Posterior vena cava (tissue), 2 donors: Measurements from ENCODE around the gene AGAP4. TPM values are rescaled to one million over a fixed set of nuclear protein-coding genes. Genes with fewer than 3 reads are reported as not detected.
"Not testable (repeated sequence)": the region's sequence is repeated elsewhere in the genome, so short reads cannot be mapped to it uniquely, and the experiment has no call there.

Source experiments
- DNase-seq: peaks from one replicate; pipeline ENCODE4 v3.0.0-alpha.2; 2020; ENCODE audit warnings: low spot score
- intact Hi-C, 2 donors: fragments of 100-400 bp; cut with DNase I; formaldehyde crosslinking; loops; one replicate each; pipeline versions ENCODE4 v1.14.1 to v1.14.2; 2022 to 2023
- total RNA-seq, 2 donors: library from RNA; stranded (reverse); fragmentation: NEBNext Ultra II Directional; extraction: Animal tissue kit (Norgen Biotek cat#: 25700); gene quantifications; one replicate each; pipeline ENCODE4 v1.2.1, GENCODE V29; 2021
- donor health status: DM: yes; HTN: yes; CAD: no.
- donor health status: DM: yes; HTN: yes; CAD: no.

The AGAP4 gene
- total RNA-seq, 2 donors from 2014 or later, result 11.2 to 11.7 TPM

DNA sequence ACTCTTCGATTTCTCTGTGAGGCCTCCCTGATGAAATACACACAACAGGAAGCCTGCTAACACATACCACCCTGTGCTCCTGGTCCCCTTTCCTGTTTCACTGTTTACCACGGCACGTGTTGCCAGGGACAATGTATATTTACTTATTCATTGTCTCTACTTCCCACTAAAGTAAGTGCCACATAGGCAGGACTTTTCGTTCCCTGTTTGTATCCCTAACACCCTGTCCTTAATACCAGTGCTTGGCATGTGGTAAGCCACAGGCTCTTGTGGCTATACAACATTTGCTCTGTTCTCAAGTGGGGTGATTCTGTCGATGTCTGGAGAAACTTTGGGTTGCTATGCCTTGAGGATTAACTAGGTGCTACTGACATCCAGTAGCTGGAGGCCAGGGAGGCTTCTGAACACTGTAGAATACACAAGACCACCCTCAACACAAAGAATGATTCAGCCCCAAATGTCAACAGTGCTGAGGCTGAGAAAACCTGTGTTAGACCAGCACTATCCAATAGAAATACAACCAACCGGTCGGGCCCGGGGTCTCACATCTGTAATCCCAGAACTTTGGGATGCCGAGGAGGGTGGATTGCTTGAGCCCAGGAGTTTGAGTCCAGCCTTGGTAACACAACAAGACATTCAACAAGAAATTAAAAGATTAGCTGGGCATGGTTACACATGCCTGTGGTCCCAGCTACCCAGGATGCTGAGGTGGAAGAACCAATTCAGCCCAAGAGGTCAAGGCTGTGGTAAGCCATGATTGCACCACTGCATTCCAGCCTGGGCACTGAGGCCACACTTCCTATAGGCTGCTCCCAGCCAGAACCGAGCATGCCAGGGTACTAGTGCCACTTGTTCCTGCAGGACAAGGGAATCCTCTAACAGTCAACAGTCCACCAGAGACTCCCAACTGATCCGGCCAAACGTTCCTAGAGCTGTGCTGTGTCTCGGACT is 44.0 kb downstream of the AGAP4 start:
- intact Hi-C loops, DNase-seq: not testable (repeated sequence)

DNA sequence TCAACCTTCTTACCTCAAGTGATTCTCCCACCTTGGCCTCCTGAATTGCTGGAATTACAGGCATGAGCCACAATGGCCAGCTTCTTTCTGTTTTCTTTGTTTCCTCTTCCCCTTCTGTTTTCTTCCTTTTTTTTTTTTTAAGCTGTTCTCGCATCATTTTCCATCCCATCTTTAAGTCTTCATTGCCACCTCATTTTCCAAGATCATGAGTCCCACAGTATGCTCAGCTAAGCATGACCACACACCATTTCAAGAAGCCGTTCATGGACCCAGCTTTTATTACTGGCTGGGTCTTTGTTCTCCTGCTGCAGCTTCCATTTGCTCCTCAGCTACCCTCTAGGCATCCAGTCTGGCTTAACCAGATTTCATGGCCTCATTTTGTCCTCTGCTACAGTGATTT is 52.5 kb downstream of the AGAP4 start:
- DNase-seq, intact Hi-C loops: not testable (repeated sequence)

DNA sequence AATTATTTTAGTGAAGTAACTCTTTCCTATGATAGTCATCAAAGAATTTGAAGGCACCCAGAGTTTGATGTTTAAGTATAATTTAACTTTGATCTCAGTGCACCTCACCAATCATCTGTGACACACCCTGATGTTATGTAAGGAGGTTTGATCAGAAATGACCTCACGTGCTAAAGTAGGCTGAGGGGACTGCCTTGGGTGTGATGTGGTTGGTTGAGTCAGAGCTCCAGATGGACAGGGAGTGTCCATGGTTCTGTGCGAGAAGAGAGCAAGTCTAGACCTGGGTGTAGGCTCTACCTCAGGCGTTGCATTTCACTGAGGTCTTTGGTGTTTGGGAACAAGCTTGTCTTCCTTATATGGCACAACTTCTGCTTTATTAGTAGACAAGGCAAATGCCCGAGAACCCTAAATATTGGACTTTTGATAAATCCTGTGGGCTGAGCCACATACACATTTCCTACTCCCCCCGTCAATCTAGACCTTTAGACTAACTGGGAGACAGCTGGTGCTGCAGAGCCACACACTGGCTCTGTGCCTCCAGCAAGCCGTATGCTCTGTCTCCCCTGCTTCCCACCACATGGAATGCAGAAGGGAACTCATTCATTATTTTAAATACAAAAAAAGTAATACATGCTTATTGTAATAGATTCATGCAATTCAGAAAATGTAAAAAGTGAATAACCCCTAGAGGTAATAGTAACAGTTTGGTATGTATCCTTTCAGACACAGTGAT is 56.4 kb downstream of the AGAP4 start:
- DNase-seq, intact Hi-C loops: not testable (repeated sequence)

- intact Hi-C loops, DNase-seq: not testable (repeated sequence)
Observed at GRCh38 chr10:45789991-45790390, 57.3 kb downstream of the AGAP4 start.

- DNase-seq, intact Hi-C loops: not testable (repeated sequence)
Observed at GRCh38 chr10:45787212-45787741, 60.0 kb downstream of the AGAP4 start.

GRCh38 chr10:45786217-45786616 is 61.1 kb downstream of the AGAP4 start:
- DNase-seq, intact Hi-C loops: not testable (repeated sequence)

Other genes with a start within 250 kb of the AGAP4 start
- 10 to 100 TPM in 1 of 2 donors, 1 to 10 TPM in 1; 7.5 to 11.6 TPM for gene ZFAND4, start 174.7 kb downstream of the AGAP4 start, total RNA-seq
- gene WASHC2C, start 120.2 kb downstream of the AGAP4 start, total RNA-seq, result 10 to 100 TPM; 34.5 to 34.7 TPM
- gene TIMM23, start 125.0 kb upstream of the AGAP4 start, total RNA-seq, result 10 to 100 TPM; 36.8 to 37.7 TPM
- gene NCOA4, start 183.1 kb upstream of the AGAP4 start, total RNA-seq, result 100 to 1,000 TPM in 1 of 2 donors, 10 to 100 TPM in 1; 99.0 to 123 TPM
- not detected for gene MSMB, start 198.8 kb upstream of the AGAP4 start, total RNA-seq